GM18507 (cell line): Measurements from ENCODE around the gene HLA-DRB5.
"Not testable (repeated sequence)": the region's sequence is repeated elsewhere in the genome, so short reads cannot be mapped to it uniquely, and the experiment has no call there.

Experiments
- DNase-seq: peaks from one replicate; pipeline ENCODE4 v3.0.0; 2011; ENCODE audit warnings: low read depth; ENCODE audit not compliant: insufficient read length; ENCODE audit errors: extremely low spot score
- FAIRE-seq: peaks from 2 replicates; lab custom pipeline; 2011; peaks lifted over from hg19 to GRCh38; lab: Jason Lieb, UNC

HLA-DRB5 gene

DNA sequence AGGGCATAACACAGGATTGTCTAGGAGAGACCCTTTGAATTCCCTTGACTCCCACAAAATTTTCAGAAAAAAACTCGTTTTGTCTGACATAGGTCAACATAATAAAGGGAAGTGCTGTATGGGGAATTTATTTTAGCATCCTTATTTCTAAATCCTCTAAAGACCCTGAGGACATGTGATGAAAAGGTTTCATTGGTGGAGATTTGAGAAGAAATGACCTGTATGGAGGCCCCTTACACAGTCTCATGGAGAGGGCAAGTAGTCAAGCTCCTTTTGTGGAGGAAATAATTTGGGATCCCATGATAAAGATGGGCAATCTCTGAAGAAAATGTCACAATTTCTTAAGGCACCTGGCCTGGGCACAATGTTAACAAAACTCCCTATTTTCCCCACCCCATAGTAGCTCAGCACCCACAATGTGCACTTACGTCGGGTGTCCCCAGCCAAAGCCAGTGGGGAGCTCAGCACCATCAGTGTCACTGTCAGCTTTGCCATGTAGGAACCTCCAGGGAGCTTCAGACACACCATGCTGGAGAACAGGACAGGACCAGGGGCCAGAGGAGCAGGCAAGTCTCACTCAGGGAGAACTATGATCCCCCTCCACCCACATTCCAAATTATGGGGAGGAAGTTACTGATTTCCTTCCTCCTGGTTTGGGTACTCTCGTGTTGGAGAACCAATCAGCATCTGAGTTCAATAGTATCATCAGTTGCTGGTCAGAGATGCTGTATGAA is at the start of gene HLA-DRB5:
Gene HLA-DRB5, minus strand, starts transcription at position 591 of the 734 bp plus-strand sequence. Its CDS starts 63 bp downstream, at position 528.
- FAIRE-seq = peak; percentile 79
- DNase-seq = no peak

DNA sequence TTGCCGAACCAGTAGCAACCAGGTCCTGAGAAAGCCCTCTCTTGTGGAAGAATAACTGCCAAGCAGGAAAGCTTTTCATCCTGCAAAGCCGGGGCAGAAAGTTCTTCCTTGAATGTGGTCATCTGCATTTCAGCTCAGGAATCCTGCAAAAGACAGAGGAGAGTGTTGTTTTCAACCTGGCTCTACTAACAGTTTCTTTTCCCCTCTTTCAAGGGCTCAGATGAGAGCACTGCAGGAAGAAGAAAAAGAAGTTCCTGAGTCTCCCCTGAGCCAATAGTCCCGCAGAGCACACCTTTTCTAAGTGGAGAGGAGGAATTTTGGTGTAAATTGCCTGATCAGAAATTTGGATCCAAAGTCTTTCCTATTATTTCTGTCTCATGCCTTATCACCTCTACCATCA is 48.9 kb upstream of the HLA-DRB5 start:
- no peak for DNase-seq
- FAIRE-seq = no peak

DNA sequence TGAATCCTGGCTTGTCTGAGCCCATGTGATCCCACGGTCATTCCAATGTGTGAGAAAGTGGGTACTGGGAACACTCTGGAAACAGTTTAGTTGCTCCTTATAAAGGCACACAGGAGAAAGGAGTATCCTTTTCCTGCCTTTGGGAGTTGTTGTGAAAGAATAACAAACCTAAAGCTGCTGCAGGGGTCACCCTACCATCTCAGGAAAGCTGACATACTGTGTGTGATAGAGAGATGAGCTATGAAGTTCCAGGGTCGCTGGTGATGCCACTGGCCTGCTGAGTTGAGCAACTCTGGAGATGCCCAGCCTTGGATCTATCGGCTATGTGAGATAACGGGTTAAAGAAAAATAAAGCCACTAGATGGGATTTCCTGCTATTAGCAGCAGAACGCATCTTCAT is 47.4 kb upstream of the HLA-DRB5 start:
- FAIRE-seq = not testable (repeated sequence)

DNA sequence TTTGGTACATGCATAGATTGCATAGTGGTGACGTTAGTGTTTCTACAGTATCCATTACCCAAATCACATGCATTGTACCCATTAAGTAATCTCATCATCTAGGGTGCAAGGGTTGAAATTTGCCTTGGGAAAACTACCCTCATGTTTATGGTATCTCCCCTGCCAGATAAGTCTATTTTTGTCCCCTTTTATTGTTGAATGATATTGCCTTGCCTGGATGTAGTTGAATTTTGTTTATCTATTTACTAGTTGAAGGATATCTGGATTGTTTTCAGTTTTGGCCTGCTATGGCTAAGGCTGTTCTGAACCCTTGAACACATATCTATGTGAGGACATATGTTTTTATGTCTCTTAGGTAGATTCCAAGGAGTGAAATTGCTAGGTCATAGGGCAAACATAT is 46.2 kb upstream of the HLA-DRB5 start:
- DNase-seq (no peak), FAIRE-seq (no peak)

More for the DNA sequence above, 47.4 kb upstream of the HLA-DRB5 start:
- not testable (repeated sequence) for DNase-seq

DNA sequence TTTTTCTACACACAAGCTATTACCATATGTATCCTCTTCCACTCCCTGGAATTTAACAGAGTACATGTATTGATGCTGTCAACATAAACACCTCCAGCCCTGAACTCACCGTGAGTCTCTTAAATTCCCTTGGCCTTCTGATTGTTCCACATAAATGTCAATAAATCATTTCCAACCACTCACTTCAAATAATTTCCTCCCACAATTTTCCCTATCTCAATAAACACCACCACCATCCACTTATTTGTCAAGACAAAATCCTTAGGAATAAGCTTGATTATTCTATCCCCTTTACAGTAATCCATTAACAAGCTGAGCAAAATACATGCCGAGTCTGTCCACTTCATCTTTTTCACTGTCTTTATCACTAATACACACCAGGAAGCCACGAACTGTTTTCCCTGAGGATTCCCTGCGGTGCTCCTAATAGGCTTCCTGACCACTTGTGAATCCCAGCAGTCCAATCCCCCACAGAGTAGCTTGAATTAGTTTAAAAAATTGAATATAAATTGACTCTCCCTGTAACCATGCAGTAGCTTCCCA is 40.3 kb upstream of the HLA-DRB5 start:
- FAIRE-seq = no peak
- no peak for DNase-seq

DNA sequence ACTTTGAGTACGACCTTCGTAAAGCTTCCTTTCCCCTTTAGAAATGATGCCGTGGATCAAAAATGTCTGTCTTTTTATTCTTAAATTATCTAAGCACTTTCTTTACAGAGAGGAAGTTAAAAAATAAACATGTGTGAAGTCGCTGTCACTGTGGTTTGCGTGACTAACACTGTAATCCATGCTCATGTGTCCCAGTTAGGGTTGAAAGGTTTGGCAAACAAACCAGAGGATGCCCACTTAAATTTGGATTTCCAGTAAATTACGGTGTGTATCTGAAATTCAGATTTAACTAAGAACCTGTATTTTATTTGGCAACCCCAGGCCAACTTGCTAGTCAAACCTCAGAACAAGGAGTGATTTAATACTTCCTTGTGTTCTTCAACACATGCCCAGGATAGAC is 38.5 kb upstream of the HLA-DRB5 start:
- DNase-seq (no peak), FAIRE-seq (no peak)

DNA sequence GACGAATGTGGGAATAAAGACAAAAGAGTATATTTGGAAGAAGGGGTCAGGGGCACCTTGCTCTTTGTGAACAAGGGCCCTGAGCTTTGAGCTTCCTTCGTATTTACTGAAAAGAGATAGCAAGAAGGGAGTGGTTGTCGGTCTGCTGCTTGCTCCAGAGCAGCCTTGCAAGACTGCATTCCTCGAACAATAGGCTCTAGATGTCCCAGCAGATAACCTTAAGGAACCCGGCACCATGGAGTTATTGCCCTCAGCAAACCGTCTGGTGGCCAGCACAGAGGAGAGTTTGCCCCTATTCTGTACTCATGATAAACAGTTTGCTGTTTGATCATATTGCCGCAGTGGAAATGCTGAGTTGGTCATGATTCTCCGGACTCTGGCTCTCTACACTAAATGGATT is 36.9 kb upstream of the HLA-DRB5 start:
- no peak for DNase-seq
- no peak for FAIRE-seq

DNA sequence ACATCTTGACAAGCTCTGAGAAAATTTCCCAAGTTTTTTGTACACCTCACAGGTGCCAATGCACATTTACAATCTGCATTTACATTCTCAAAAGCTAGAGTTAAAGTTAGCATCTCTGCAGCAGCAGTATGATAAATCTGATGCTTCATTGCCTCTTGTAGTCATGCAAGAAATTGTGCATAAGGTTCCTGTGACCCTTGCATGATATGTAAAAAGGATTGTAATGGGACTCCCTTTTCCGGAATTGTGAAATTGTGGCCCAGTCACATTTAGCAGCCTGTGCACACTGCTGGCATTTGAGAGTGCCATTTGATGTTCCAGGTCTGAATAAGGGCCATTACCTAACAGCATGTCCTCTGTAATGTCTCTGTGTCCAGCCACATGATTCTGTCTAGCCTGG is 35.4 kb upstream of the HLA-DRB5 start:
- no peak for DNase-seq
- no peak for FAIRE-seq

DNA sequence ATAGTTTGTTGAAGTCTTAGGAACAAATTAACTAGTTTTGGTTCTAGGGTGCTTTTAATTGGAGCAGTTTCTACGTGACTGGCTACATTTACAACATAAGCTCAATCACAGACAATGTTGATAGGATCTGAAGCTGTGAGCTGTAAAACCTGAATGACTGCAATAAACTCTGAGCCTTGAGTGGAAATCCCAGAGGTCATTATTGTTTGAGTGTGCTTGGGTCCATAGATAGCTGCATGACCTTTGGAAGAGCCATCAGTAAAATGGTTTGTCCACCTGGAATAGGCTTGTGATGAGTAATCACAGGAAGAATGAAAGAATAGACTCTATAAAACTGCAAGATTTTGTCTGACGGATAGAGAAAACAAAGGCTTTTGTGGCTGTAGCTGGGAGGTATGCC is 32.9 kb upstream of the HLA-DRB5 start:
- FAIRE-seq (no peak), DNase-seq (no peak)

DNA sequence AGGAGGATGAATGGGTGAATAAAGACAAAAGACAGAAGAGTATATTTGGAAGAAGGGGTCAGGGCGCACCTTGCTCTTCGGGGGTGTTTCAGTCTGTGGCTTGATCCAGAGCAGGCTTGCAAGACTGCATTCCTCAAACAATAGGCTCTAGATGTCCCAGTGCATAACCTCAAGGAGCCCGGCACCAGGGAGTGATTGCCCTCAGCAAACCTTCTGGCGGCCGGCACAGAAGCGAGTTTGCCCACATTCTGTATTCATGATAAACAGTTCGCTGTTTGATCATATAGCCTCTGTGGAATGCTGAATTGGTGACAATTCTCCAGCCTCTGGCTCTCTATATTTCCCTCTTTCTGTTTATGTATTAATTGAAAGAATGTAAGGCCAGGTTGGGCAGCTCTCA is 29.7 kb upstream of the HLA-DRB5 start:
- no peak for DNase-seq
- FAIRE-seq = no peak

DNA sequence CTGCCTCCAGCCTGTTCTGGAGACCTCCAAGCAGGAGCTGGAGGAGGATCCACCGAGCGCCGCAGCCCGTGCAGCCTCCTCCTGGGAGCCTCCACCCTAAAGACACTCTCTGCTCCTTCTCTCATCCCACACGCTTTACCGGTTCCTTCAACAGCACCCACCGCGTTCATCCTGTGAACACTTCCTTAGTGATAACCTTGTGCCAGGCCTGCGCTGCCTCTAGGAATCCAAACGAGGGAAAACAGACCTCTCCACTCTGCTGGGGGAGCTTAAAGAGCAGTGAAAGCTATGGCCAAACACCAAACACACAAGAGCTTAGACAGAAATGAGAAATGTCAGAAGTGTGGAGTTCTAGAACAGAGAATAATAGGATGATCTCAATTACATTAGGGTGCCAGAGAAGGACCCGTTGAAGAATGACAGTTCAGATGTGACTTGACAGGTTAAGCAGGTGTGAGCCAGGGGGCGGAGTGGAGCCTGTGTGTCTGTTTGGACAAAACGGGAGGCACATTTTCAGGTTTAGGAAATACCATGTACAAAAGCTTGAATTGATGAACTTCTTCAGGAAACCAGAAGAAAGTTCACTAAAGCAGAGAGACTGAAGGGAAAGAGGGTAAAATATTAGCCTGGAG is 28.5 kb upstream of the HLA-DRB5 start:
- DNase-seq = no peak
- peak; percentile 67 for FAIRE-seq

DNA sequence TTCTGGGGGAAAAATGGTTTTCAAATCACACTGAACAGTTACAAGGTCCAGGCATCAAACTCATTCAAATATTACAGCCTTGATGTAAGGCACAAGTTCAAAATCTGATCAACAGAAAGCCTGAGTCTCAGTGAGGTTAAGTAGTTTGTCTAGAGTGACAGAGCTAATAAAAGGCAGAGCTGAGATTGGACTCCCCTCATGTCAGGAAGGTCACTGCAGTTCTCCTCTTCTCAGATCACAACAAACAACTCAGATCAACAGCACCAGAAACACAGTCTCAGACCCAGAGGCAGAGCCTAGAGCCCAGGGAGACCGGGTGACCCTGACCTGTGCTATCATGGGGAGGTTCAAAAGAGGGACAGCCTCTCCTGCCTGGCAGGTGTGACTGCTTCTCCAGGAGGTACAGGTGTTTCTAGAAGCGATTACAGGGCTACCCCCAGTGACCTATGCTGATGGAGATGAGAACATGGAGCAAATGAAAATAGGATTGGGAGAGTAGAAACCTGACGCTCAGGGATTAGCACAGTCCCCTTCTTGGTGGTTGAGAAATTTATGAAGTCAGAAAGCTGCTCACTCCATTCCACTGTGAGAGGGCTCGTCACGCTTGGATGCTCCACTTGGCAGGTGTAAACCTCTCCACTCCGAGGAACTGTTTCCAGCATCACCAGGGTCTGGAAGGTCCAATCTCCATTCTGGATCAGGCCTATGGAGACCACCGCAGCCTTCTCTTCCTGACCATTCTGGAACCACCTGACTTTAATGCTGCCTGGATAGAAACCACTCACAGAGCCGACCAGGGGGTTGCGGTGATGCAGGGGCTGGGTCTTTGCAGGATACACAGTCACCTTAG is 24.3 kb upstream of the HLA-DRB5 start:
- DNase-seq (no peak), FAIRE-seq (no peak)

DNA sequence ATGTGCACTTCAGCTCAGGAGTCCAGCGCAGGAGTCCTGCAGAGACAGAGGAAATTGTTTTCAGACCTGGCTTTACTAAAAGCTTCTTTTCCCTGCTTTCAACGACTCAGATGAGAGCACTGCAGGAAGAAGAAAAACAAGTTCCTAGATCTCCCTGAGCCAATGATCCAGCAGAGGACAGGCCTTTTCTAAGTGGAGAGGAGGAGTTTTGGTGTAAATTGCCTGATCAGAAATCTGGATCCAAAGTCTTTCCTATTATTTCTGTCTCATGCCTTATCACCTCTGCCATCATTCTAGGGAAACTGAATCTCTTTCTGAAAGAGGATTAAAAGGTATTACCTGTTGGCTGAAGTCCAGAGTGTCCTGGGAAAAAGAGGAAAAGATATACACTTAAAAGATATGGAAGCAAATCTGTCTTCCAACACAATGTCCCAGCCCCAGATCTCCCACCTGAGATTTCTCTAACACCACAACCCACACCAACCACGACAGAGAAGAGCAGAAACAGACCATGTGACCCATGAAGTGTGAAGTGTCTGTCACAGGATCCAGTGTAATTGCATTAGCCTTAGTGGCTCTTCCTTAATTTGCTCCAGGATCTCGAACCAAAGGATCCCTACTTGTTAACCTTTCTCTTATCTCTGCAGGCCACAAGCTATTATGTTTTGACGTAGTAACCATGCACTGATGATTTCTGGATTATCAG is 23.1 kb upstream of the HLA-DRB5 start:
- FAIRE-seq (no peak), DNase-seq (no peak)

DNA sequence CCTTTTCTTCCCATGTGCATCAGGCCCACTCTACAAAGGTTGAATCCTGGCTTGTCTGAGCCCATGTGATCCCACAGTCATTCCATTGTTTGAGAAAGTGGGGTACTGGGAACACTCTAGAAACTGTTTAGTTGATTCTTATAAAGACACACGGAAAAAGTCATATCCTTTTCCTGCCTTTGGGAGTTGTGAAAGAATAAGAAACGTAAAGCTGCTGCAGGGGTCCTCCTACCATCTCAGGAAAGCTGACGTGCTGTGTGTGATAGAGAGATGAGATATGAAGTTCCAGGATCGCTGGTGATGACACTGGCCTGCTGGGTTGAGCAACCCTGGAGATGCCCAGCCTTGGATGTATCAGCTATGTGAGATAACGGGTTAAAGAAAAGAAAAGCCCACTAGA is 21.3 kb upstream of the HLA-DRB5 start:
- DNase-seq (no peak), FAIRE-seq (no peak)

DNA sequence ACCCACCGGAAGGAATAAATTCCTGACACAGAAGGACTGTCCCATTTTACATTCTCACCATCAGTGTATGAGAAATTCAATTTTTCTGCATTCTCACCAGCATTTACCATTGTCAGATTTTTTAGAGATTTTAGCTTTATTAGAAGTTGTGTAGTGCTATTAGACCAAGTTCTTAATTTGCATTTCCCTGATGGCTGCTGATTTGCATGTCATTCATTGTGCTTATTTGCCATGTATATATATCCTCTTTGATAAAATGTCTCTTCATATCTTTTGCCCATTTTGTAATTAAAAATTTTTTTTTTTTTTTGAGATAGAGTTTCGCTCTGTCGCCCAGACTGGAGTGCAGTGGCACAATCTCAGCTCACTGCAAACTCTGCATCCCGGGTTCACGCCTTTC is 9.8 kb upstream of the HLA-DRB5 start:
- FAIRE-seq (no peak), DNase-seq (no peak)

DNA sequence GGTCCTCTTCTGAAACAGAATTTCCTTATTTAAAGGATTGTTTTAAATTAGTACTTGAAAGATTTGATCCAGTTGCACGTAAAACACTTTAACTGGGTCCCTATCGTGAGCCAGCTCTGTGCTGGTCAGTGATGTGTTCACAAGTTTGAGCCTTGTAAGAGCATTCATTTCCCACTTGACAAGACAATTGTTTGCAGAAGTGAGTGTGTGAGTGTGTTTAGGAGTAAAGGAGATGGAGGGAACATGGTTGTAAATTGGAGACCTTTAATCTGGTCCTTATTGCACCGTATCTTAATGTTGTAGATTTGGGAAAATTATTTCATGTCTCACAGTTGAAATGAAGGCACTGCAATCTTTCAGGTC is 325 bp upstream of the HLA-DRB5 start:
- DNase-seq, FAIRE-seq: not testable (repeated sequence)

DNA sequence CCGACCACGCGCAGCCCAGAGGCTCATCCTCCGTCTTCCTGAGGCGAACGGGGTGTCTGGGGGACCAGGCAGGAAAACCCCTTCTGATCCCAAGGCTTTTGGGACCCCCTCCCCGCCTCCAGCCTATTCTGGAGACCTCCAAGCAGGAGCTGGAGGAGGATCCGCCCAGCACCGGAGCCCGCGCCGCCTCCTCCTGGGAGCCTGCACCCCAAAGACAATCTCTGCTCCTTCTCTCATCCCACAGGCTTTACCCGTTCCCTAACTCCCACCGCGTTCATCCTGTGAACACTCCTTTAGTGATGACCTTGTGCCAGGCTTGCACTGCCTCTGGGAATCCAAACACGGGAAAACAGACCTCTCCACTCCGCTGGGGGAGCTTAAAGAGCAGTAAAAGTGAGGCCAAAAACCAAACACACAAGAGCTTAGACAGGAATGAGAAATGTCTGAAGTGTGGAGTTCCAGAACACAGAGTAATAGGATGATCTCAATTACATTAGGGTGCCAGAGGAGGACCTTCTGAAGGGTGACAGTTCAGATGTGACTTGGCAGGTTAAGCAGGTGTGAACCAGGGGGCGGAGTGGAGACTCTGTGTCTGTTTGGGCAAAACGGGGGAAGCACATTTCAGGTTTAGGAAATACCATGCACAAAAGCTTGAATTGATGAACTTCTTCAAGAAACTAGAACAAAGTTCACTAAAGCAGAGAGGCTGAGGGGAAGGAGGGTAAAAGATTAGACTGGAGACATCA is 7.6 kb downstream of the HLA-DRB5 start:
- no peak for DNase-seq
- FAIRE-seq = no peak

DNA sequence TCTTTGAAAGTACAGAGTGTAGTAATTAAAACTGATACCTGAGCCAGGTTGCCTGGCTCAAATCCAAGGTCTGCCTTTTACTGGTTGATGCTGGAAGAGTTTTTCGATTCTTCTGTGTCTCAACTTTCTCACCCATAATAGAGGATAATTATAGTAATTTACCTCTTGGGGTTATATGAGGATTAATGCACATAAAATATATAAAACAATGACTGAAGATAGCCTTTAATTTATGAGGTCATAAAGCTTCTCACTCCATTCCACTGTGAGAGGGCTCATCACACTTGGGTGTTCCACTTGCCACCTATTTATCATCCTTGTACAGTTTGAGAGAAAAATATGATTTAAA is 10.2 kb downstream of the HLA-DRB5 start:
- no peak for FAIRE-seq
- no peak for DNase-seq
